ENCODE results near the gene NBEAL2. TPM values are rescaled to one million over a fixed set of nuclear protein-coding genes. Genes with fewer than 3 reads are reported as not detected.

NBEAL2 gene
- total and polyA plus RNA-seq, 3 donors from 2014 or later, result 16.2 to 44.8 (median 40.2) TPM

DNA sequence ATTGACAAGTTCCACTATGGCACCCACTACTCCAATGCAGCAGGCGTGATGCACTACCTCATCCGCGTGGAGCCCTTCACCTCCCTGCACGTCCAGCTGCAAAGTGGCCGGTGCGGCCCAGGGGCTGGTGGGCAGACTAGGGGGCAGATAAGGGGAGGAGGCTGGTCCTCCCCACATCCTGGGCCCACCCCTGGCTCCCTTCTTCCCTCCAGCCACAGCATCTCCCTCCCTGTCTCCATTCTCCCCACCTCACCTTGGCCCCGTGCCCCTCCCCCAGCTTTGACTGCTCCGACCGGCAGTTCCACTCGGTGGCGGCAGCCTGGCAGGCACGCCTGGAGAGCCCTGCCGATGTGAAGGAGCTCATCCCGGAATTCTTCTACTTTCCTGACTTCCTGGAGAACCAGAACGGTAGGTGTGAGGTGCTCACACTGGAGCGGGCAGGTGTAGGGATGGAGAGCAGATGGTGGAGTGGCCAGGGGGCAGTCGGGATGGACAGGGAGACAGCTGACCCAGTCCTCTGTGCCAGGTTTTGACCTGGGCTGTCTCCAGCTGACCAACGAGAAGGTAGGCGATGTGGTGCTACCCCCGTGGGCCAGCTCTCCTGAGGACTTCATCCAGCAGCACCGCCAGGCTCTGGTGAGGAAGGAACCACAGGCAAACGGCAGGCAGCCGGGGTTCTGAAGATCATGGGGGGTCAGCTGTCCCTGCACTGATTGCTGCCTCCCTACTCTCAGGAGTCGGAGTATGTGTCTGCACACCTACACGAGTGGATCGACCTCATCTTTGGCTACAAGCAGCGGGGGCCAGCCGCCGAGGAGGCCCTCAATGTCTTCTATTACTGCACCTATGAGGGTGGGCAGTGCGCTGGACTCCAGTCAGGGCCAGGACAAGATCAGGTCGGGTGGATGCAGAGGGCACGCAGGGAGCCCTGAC is 26.0 kb downstream of the NBEAL2 start:
- 84% methylated on average over 30 to 32 of the region's 32 CpGs for WGBS, 2 donors
- Histone ChIP-seq H3K27ac (no peak overlapping the region), H3K36me3 (ENCODE audit: low read depth, missing control alignments) (no peaks in the 10 kb centered on the region), H3K9me3 (no peaks in the 10 kb centered on the region), H3K4me1 (peaks cover 11% of the 10 kb centered on the region), H3K27me3 (no peaks in the 10 kb centered on the region), H3K4me3 (no peak overlapping the region)
- no peak for TF ChIP-seq POLR2A (IDR thresholded peaks at IDR 0.05)
- TF ChIP-seq, protein P1, sequence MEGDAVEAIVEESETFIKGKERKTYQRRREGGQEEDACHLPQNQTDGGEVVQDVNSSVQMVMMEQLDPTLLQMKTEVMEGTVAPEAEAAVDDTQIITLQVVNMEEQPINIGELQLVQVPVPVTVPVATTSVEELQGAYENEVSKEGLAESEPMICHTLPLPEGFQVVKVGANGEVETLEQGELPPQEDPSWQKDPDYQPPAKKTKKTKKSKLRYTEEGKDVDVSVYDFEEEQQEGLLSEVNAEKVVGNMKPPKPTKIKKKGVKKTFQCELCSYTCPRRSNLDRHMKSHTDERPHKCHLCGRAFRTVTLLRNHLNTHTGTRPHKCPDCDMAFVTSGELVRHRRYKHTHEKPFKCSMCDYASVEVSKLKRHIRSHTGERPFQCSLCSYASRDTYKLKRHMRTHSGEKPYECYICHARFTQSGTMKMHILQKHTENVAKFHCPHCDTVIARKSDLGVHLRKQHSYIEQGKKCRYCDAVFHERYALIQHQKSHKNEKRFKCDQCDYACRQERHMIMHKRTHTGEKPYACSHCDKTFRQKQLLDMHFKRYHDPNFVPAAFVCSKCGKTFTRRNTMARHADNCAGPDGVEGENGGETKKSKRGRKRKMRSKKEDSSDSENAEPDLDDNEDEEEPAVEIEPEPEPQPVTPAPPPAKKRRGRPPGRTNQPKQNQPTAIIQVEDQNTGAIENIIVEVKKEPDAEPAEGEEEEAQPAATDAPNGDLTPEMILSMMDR (IDR thresholded peaks at IDR 0.05), result no peak
- intact Hi-C loops (cut with DNase I; ENCODE audit: low total_unique reads), result no loop called here
- DNase-seq, result no peak

GRCh38 chr3:47006145-47006651 is 26.7 kb downstream of the NBEAL2 start:
- WGBS, 2 donors, result 80 to 92% methylated on average over 7 to 9 of the region's 9 CpGs
- no peak for DNase-seq
- no peak for TF ChIP-seq POLR2A (IDR thresholded peaks at IDR 0.05)
- TF ChIP-seq, protein P1 (IDR thresholded peaks at IDR 0.05), result no peak
- no peak overlapping the region for H3K27ac ChIP-seq
- no peaks in the 10 kb centered on the region for H3K27me3 ChIP-seq
- H3K4me3 ChIP-seq, result no peak overlapping the region
- H3K4me1 ChIP-seq, result peaks cover 11% of the 10 kb centered on the region
- H3K9me3 ChIP-seq, result no peaks in the 10 kb centered on the region
- intact Hi-C loops (cut with DNase I; ENCODE audit: low total_unique reads), result no loop called here
- H3K36me3 ChIP-seq (ENCODE audit: low read depth, missing control alignments), result no peaks in the 10 kb centered on the region

DNA sequence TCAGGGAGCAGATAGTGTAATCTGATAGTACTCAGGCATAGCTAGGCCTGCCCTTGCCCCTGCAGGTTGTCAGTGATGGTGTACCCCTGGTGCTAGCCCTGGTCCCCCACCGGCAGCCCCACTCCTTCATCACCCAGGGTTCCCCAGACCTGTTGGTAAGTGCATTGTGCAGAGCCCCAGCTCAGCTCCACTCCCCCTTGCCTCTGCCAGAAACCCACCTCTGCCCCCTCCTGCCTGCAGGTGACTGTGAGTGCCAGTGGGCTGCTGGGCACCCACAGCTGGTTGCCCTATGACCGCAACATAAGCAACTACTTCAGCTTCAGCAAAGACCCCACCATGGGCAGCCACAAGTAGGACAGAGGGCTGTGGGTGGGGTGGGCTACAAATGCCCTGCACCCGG is 27.5 kb downstream of the NBEAL2 start:
- no peak overlapping the region for H3K4me3 ChIP-seq
- no peaks in the 10 kb centered on the region for H3K9me3 ChIP-seq
- no peaks in the 10 kb centered on the region for H3K36me3 ChIP-seq (ENCODE audit: low read depth, missing control alignments)
- H3K27ac ChIP-seq, result no peak overlapping the region
- no peaks in the 10 kb centered on the region for H3K27me3 ChIP-seq
- DNase-seq, result no peak
- TF ChIP-seq, protein P1 (IDR thresholded peaks at IDR 0.05), result no peak
- TF ChIP-seq POLR2A (IDR thresholded peaks at IDR 0.05), result no peak
- whole genome bisulfite sequencing, 2 donors, result 75 to 95% methylated on average over 3 of the region's 3 CpGs
- peaks cover 11% of the 10 kb centered on the region for H3K4me1 ChIP-seq
- intact Hi-C loops (cut with DNase I; ENCODE audit: low total_unique reads), result no loop called here

DNA sequence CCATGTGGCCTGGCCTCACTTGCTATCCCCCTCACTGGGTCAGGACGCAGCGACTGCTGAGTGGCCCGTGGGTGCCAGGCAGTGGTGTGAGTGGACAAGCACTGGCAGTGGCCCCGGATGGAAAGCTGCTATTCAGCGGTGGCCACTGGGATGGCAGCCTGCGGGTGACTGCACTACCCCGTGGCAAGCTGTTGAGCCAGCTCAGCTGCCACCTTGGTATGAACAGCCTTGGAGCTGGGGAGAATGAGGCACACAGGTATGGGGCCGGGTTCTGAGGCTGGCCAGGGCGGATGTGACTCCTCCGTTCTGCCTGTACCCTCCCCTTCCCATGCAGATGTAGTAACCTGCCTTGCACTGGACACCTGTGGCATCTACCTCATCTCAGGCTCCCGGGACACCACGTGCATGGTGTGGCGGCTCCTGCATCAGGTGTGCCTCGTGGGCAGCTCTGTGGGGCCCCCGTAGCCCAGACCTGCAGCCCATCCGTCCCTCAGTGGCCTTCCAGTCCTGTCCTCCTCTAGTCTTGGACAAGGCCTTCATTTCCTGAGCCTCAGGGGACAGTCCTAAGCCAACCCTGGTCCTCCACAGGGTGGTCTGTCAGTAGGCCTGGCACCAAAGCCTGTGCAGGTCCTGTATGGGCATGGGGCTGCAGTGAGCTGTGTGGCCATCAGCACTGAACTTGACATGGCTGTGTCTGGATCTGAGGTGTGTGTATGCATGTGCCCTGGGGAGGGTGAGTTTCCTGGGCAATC is 28.2 kb downstream of the NBEAL2 start:
- Histone ChIP-seq H3K4me1 (peaks cover 11% of the 10 kb centered on the region), H3K9me3 (no peaks in the 10 kb centered on the region), H3K4me3 (no peak overlapping the region), H3K36me3 (ENCODE audit: low read depth, missing control alignments) (no peaks in the 10 kb centered on the region), H3K27ac (no peak overlapping the region), H3K27me3 (no peaks in the 10 kb centered on the region)
- intact Hi-C loops (cut with DNase I; ENCODE audit: low total_unique reads), result no loop called here
- DNase-seq, result no peak
- TF ChIP-seq POLR2A (IDR thresholded peaks at IDR 0.05), result no peak
- TF ChIP-seq, protein P1 (IDR thresholded peaks at IDR 0.05), result no peak
- 88 to 92% methylated on average over 6 to 16 of the region's 16 CpGs for WGBS, 2 donors

Data from testis (tissue), 3 donors.